H1 (cell line): ENCODE measurements around the gene MYCBPAP. TPM values are rescaled to one million over a fixed set of nuclear protein-coding genes. Genes with fewer than 3 reads are reported as not detected.

Experiments
- CTCF ChIA-PET: fragments of 300-600 bp; sonication (Branson Sonifier 250); formaldehyde crosslinking; loops from one replicate; lab custom pipeline; 2021; ENCODE audit not compliant: partially characterized antibody; lab: Charles Lee
- POLR2A ChIA-PET: fragments of 300-600 bp; sonication (Branson Sonifier 250); formaldehyde crosslinking; loops from one replicate; lab custom pipeline; 2021; ENCODE audit warnings: inconsistent platforms; ENCODE audit not compliant: partially characterized antibody; lab: Charles Lee
- DNase-seq, 2 experiments: peaks; one replicate each; pipeline versions ENCODE4 v3.0.0 to v3.0.0-alpha.2; 2010 to 2022; ENCODE audit warnings: low spot score in 2 of 2, low read depth in 1 of 2, mixed read lengths in 1 of 2
- FAIRE-seq: peaks from 2 replicates; lab custom pipeline; 2011; peaks lifted over from hg19 to GRCh38; lab: Jason Lieb, UNC
- H2AFZ ChIP-seq: 2 replicates; pipeline ENCODE4 v1.8.1; 2012; ENCODE audit warnings: low read length, inconsistent platforms
- H2AK5ac ChIP-seq: 2 replicates; pipeline ENCODE4 v1.6.1; 2013; ENCODE audit warnings: low read depth, low read length
- H2BK120ac ChIP-seq: replicated peaks from 2 replicates; pipeline ENCODE3; 2013; ENCODE audit warnings: low read depth, low read length, inconsistent platforms
- H2BK12ac ChIP-seq: 2 replicates; pipeline ENCODE4 v1.6.1; 2013; ENCODE audit warnings: low read depth, low read length
- H2BK15ac ChIP-seq: 2 replicates; pipeline ENCODE4 v1.6.1; 2013; ENCODE audit warnings: low read length
- H2BK20ac ChIP-seq: 2 replicates; pipeline ENCODE4 v1.6.1; 2013; ENCODE audit warnings: low read length
- H2BK5ac ChIP-seq: 2 replicates; pipeline ENCODE4 v1.6.1; 2013; ENCODE audit warnings: low read depth, low read length
- H3K14ac ChIP-seq: 2 replicates; pipeline ENCODE4 v1.6.1; 2013; ENCODE audit warnings: inconsistent platforms; ENCODE audit not compliant: insufficient read length
- H3K18ac ChIP-seq: 2 replicates; pipeline ENCODE4 v1.6.1; 2013; ENCODE audit warnings: low read length; ENCODE audit errors: extremely low read depth
- H3K23ac ChIP-seq: 2 replicates; pipeline ENCODE4 v1.6.1; 2013; ENCODE audit warnings: inconsistent platforms; ENCODE audit not compliant: insufficient read length
- H3K23me2 ChIP-seq: 2 replicates; pipeline ENCODE4 v1.6.1; 2013; ENCODE audit warnings: low read depth, low read length
- H3K27ac ChIP-seq: 2 replicates; pipeline ENCODE4 v1.6.1; 2011; ENCODE audit warnings: low read depth, low read length, inconsistent platforms
- H3K27me3 ChIP-seq, 4 experiments: replicated peaks in 1 of 4; 1 replicate in 1 of 4; 2 replicates in 3 of 4; pipeline versions ENCODE4 v1.6.1 to v1.8.1; 2011 to 2013; ENCODE audit warnings: low read length in 3 of 4, mild to moderate bottlenecking in 3 of 4, inconsistent platforms in 2 of 4, mixed read lengths in 2 of 4, moderate library complexity in 1 of 4; ENCODE audit not compliant: control insufficient read depth in 3 of 4, insufficient read depth in 3 of 4; ENCODE audit errors: extremely low read depth in 1 of 4
- H3K36me3 ChIP-seq, 4 experiments: 2 replicates each; pipeline versions ENCODE4 v1.6.1 to v1.8.1; 2011 to 2013; ENCODE audit warnings: mild to moderate bottlenecking in 4 of 4, low read length in 3 of 4, moderate library complexity in 2 of 4, control low read depth in 1 of 4, inconsistent platforms in 1 of 4; ENCODE audit not compliant: insufficient read depth in 4 of 4, control insufficient read depth in 2 of 4
- H3K4ac ChIP-seq: replicated peaks from 2 replicates; pipeline ENCODE3; 2013; ENCODE audit warnings: low read length, low read depth, mixed read lengths, inconsistent platforms; ENCODE audit not compliant: insufficient read length
- H3K4me1 ChIP-seq, 4 experiments: replicated peaks in 1 of 4; 1 replicate in 1 of 4; 2 replicates in 3 of 4; pipeline versions ENCODE4 v1.6.1 to v1.8.1; 2011 to 2013; ENCODE audit warnings: low read length in 3 of 4, inconsistent platforms in 2 of 4, mixed read lengths in 1 of 4; ENCODE audit not compliant: insufficient read depth in 4 of 4, control insufficient read depth in 3 of 4
- H3K4me2 ChIP-seq, 2 experiments: 2 replicates each; pipeline versions ENCODE4 v1.6.1 to v1.8.1; 2011 to 2013; ENCODE audit warnings: low read depth in 2 of 2, low read length in 2 of 2, control low read depth in 1 of 2, inconsistent platforms in 1 of 2, mild to moderate bottlenecking in 1 of 2; ENCODE audit not compliant: insufficient read depth in 1 of 2
- H3K4me3 ChIP-seq, 4 experiments: fragments of 200-600, 300-600 bp in 1 of 4; sonication (generic), shearing (Covaris generic), sonication (Bioruptor Twin) in 1 of 4; 2 replicates each; pipeline versions ENCODE4 v1.5.1 to v1.8.1; 2011 to 2016; ENCODE audit warnings: low read length in 4 of 4, low read depth in 3 of 4, control low read depth in 2 of 4, inconsistent platforms in 2 of 4, mild to moderate bottlenecking in 2 of 4, mixed read lengths in 1 of 4, moderate library complexity in 1 of 4; ENCODE audit not compliant: insufficient read depth in 2 of 4; ENCODE audit errors: extremely low read depth in 1 of 4
- H3K56ac ChIP-seq: replicated peaks from 2 replicates; pipeline ENCODE3; 2013; ENCODE audit warnings: low read depth, mild to moderate bottlenecking, mixed read lengths, low read length, inconsistent platforms; ENCODE audit not compliant: insufficient read length
- H3K79me1 ChIP-seq: 2 replicates; pipeline ENCODE4 v1.6.1; 2013; ENCODE audit warnings: low read depth, low read length, control low read depth
- H3K79me2 ChIP-seq, 2 experiments: 2 replicates each; pipeline versions ENCODE4 v1.6.1 to v1.8.1; 2012 to 2013; ENCODE audit warnings: low read length in 2 of 2, mild to moderate bottlenecking in 2 of 2, inconsistent platforms in 1 of 2; ENCODE audit not compliant: insufficient read depth in 2 of 2, control insufficient read depth in 1 of 2
- H3K9ac ChIP-seq, 4 experiments: replicated peaks in 1 of 4; 1 replicate in 1 of 4; 2 replicates in 3 of 4; pipeline versions ENCODE4 v1.6.1 to v1.8.1; 2011 to 2013; ENCODE audit warnings: low read depth in 3 of 4, low read length in 3 of 4, control low read depth in 2 of 4, mild to moderate bottlenecking in 2 of 4, moderate library complexity in 2 of 4, inconsistent platforms in 1 of 4; ENCODE audit errors: extremely low read depth in 1 of 4
- H3K9me3 ChIP-seq, 2 experiments: 2 replicates each; pipeline versions ENCODE4 v1.6.1 to v1.8.1; 2012 to 2013; ENCODE audit warnings: mild to moderate bottlenecking in 2 of 2, moderate library complexity in 2 of 2, control low read depth in 1 of 2, inconsistent platforms in 1 of 2, low read depth in 1 of 2, low read length in 1 of 2, mixed read lengths in 1 of 2; ENCODE audit not compliant: insufficient read depth in 2 of 2
- H4K20me1 ChIP-seq, 2 experiments: replicated peaks in 1 of 2; 2 replicates each; pipeline versions ENCODE3 to v1.8.1; 2011 to 2013; ENCODE audit warnings: inconsistent platforms in 2 of 2, low read length in 2 of 2, mild to moderate bottlenecking in 1 of 2; ENCODE audit not compliant: insufficient read depth in 2 of 2, control insufficient read depth in 1 of 2
- H4K5ac ChIP-seq: 2 replicates; pipeline ENCODE4 v1.6.1; 2013; ENCODE audit warnings: low read length, low read depth, mixed read lengths, inconsistent platforms; ENCODE audit not compliant: insufficient read length
- H4K8ac ChIP-seq: 2 replicates; pipeline ENCODE4 v1.8.0; 2013; ENCODE audit warnings: mild to moderate bottlenecking, moderate library complexity, low read length, inconsistent platforms; ENCODE audit not compliant: insufficient read depth; ENCODE audit errors: extremely low read depth
- H4K91ac ChIP-seq: replicated peaks from 2 replicates; pipeline ENCODE3; 2013; ENCODE audit warnings: low read length, mixed read lengths, inconsistent platforms; ENCODE audit not compliant: insufficient read length
- FOSL1 ChIP-seq: IDR thresholded peaks from 2 replicates; pipeline ENCODE4 v1.6.1; 2011; ENCODE audit warnings: mild to moderate bottlenecking, low read depth, low read length, moderate library complexity; ENCODE audit not compliant: insufficient read depth
- MAFK ChIP-seq: IDR thresholded peaks from 2 replicates; pipeline ENCODE4 v1.6.1; 2012; ENCODE audit warnings: low read depth, mild to moderate bottlenecking, improper control_type of control experiment, low read length
- NANOG ChIP-seq: IDR thresholded peaks from 2 replicates; pipeline ENCODE4 v1.6.1; 2011; ENCODE audit warnings: low read length, low read depth, mild to moderate bottlenecking, inconsistent platforms; ENCODE audit not compliant: insufficient read depth, poor library complexity, severe bottlenecking
- RFX5 ChIP-seq: IDR thresholded peaks from 2 replicates; pipeline ENCODE4 v1.6.1; 2011; ENCODE audit warnings: low read depth, low read length, improper control_type of control experiment, borderline replicate concordance
- SIX5 ChIP-seq: IDR thresholded peaks from 2 replicates; pipeline ENCODE4 v1.6.1; 2011; ENCODE audit warnings: mild to moderate bottlenecking, low read depth, low read length
- SUZ12 ChIP-seq: fragments of 200-600 bp; sonication (generic); IDR thresholded peaks from 2 replicates; pipeline ENCODE4 v1.6.1; 2012; ENCODE audit warnings: mild to moderate bottlenecking, inconsistent platforms, low read length, moderate library complexity, mixed read lengths
- TCF12 ChIP-seq: IDR thresholded peaks from 2 replicates; pipeline ENCODE4 v1.6.1; 2011; ENCODE audit warnings: low read depth, mild to moderate bottlenecking, low read length
- WGBS, 2 experiments: shearing (Covaris generic) in 1 of 2; methylation state at CpG; one replicate each; pipeline versions ENCODE4 v1.1.6 to v1.1.7; 2013 to 2015; ENCODE audit warnings: low lambda C conversion rate in 2 of 2, mixed read lengths in 2 of 2, inconsistent platforms in 1 of 2, low coverage in 1 of 2, missing lambda C conversion rate in 1 of 2; ENCODE audit not compliant: insufficient replicate concordance in 2 of 2, insufficient coverage in 1 of 2, insufficient read length in 1 of 2; ENCODE audit errors: extremely low coverage in 1 of 2, missing lambda C conversion rate in 1 of 2; 5-methylcytosine and 5-hydroxymethylcytosine counted together
- polyA plus RNA-seq, 7 experiments: library from polyadenylated mRNA; depleted of rRNA in 3 of 7; stranded (reverse) in 5 of 7; unstranded in 2 of 7; fragments of >200 nt in 5 of 7; fragments of 200-250 nt in 2 of 7; gene quantifications; 1 replicate in 5 of 7; 2 replicates in 1 of 7; 4 replicates in 1 of 7; pipeline versions ENCODE4 v1.2.1 to v1.2.3, GENCODE V29; 2011 to 2013; ENCODE audit warnings: missing spikeins in 2 of 7, mixed read lengths in 2 of 7
- total RNA-seq: library from RNA; stranded (reverse); fragmentation: NEBNext Ultra II Directional; extraction: Animal tissue kit (Norgen Biotek cat#: 25700); gene quantifications from 2 replicates; pipeline ENCODE4 v1.2.1, GENCODE V29; 2021
- TF ChIP-seq, protein P1 (sequence below): IDR thresholded peaks from 2 replicates; pipeline ENCODE4 v1.6.1; 2011; ENCODE audit warnings: low read length, improper control_type of control experiment
- TF ChIP-seq, protein P2 (sequence below): IDR thresholded peaks from 2 replicates; pipeline ENCODE4 v1.6.1; 2011; ENCODE audit warnings: low read depth, mild to moderate bottlenecking, low read length; ENCODE audit not compliant: insufficient read depth

Gene MYCBPAP
- total and polyA plus RNA-seq, 2 of the 8 experiments (the other 6 are each of a cell fraction or from before 2014, with no cell fraction given), result 0.89 to 3.3 TPM

DNA sequence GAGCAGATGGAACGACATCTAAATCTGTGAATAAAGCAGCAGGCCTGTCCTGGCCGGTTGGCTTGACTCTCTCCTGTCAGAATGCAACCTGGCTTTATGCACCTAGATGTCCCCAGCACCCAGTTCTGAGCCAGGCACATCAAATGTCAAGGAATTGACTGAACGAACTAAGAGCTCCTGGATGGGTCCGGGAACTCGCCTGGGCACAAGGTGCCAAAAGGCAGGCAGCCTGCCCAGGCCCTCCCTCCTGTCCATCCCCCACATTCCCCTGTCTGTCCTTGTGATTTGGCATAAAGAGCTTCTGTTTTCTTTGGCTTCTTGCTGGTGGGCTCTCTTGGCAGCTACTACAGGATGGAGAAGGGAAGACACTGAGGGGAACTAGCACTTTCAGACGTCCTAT lies 33.7 kb upstream of the MYCBPAP start:
- H4K91ac ChIP-seq, result no peak overlapping the region
- no peak overlapping the region for H2BK15ac ChIP-seq
- H3K79me2 ChIP-seq, result no peaks in the 10 kb centered on the region
- H3K23ac ChIP-seq, result no peak overlapping the region
- no peak overlapping the region for H4K5ac ChIP-seq
- H2AK5ac ChIP-seq, result no peak overlapping the region
- H3K4me2 ChIP-seq, result no peak overlapping the region
- no peak overlapping the region for H3K56ac ChIP-seq
- no peak for FAIRE-seq
- no peaks in the 10 kb centered on the region for H3K9me3 ChIP-seq
- no peaks in the 10 kb centered on the region for H3K36me3 ChIP-seq
- H2BK20ac ChIP-seq, result no peak overlapping the region
- no peak for DNase-seq
- H3K23me2 ChIP-seq, result peaks cover 8% of the 10 kb centered on the region
- no peak overlapping the region for H2AFZ ChIP-seq
- H3K4me3 ChIP-seq, result no peak overlapping the region
- no peak overlapping the region for H4K8ac ChIP-seq
- CTCF ChIA-PET, result interaction anchor here (0.6 to 8.8 kb wide), 6 partner anchors 14 to 113 kb away, joined by 3 to 49 read pairs (median 4); partner anchors contain the start of gene LRRC59
- WGBS, 2 experiments, result 86% methylated on average over 6 of the region's 6 CpGs; no CpG with 5 or more reads in 1 of the 2 experiments
- no peak overlapping the region for H3K14ac ChIP-seq
- H3K27ac ChIP-seq, result no peak overlapping the region
- H3K27me3 ChIP-seq, result peaks cover 0 to 13% (median 8%) of the 10 kb centered on the region in 4 experiments; a peak in 5 of 7 replicates
- no peak overlapping the region for H2BK12ac ChIP-seq
- H4K20me1 ChIP-seq, result no peaks in the 10 kb centered on the region
- H3K79me1 ChIP-seq, result no peaks in the 10 kb centered on the region
- no peak overlapping the region for H2BK120ac ChIP-seq
- TF ChIP-seq SIX5, result no peak
- TF ChIP-seq, protein P1, sequence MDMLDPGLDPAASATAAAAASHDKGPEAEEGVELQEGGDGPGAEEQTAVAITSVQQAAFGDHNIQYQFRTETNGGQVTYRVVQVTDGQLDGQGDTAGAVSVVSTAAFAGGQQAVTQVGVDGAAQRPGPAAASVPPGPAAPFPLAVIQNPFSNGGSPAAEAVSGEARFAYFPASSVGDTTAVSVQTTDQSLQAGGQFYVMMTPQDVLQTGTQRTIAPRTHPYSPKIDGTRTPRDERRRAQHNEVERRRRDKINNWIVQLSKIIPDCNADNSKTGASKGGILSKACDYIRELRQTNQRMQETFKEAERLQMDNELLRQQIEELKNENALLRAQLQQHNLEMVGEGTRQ, result no peak
- TF ChIP-seq FOSL1, result no peak
- TF ChIP-seq, protein P2, sequence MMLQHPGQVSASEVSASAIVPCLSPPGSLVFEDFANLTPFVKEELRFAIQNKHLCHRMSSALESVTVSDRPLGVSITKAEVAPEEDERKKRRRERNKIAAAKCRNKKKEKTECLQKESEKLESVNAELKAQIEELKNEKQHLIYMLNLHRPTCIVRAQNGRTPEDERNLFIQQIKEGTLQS, result no peak
- TF ChIP-seq NANOG, result no peak
- TF ChIP-seq MAFK, result no peak
- no peak for TF ChIP-seq TCF12
- TF ChIP-seq SUZ12, result no peak
- no peak for TF ChIP-seq RFX5
- no peak overlapping the region for H3K18ac ChIP-seq
- POLR2A ChIA-PET, result interaction anchor here (1.1 to 1.2 kb wide), 2 partner anchors 48 to 88 kb away, joined by 3 to 4 read pairs; partner anchors contain the start of gene ACSF2
- H3K4ac ChIP-seq, result no peak overlapping the region
- no peak overlapping the region for H3K9ac ChIP-seq
- peaks cover 0 to 5% (median 2%) of the 10 kb centered on the region in 4 experiments; a peak in 6 of 7 replicates for H3K4me1 ChIP-seq
- H2BK5ac ChIP-seq, result no peak overlapping the region
